ENCODE data around the gene ADRM1.

The ADRM1 gene

DNA sequence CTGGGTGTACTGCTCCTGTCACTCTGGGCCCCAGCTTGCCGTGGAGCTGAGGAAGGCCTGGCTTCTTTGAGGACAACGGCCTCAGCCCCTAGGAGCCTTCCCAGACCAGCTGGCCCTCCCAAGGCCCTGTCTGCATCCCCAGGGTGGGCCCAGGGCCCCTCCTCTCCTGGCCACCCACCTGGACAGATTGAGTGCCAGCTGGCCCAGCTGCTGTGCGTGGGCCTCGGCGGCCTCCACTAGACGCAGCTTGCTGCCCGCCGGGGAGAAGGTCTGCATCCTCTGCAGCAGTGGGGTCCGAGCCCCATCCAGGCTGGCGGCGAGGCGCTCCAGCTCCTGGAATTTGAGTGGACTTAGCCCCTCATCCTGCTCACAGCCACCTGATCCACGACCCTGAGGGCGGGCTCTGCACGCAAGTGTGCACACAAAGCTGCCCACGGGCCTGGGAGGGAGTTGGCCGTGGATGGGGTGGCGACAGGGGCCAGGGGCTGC is 14.4 kb downstream of the ADRM1 start:
- H3K79me2 ChIP-seq (ENCODE audit: insufficient read depth, low read length) = no peaks in the 10 kb centered on the region
- no peaks in the 10 kb centered on the region for H3K9me2 ChIP-seq (ENCODE audit: low read depth, low read length)
- no peaks in the 10 kb centered on the region for H4K20me1 ChIP-seq (ENCODE audit: insufficient read depth, low read length)
- no peaks in the 10 kb centered on the region for H3K36me3 ChIP-seq (ENCODE audit: insufficient read depth, low read length)
- no peaks in the 10 kb centered on the region for H3F3A ChIP-seq (ENCODE audit: insufficient read depth, low read length)
- H3K9me3 ChIP-seq (ENCODE audit: low read length) = no peaks in the 10 kb centered on the region
- no peaks in the 10 kb centered on the region for H3K27me3 ChIP-seq (ENCODE audit: insufficient read depth, low read length)
- no peak for TF ChIP-seq EZH2 (IDR thresholded peaks at IDR 0.05; ENCODE audit: borderline replicate concordance, low read length)
- no peak for TF ChIP-seq CTCF (IDR thresholded peaks at IDR 0.05; ENCODE audit: low read length)
- no peak overlapping the region for H3K9ac ChIP-seq (ENCODE audit: low read length)
- H2AFZ ChIP-seq (ENCODE audit: low read length) = no peak overlapping the region
- no peak overlapping the region for H3K4me2 ChIP-seq (ENCODE audit: low read length)
- no peaks in the 10 kb centered on the region for H3K4me1 ChIP-seq (ENCODE audit: insufficient read depth, low read length, severe bottlenecking)
- no peak overlapping the region for H3K4me3 ChIP-seq (ENCODE audit: low read depth, low read length, poor library complexity, severe bottlenecking)
- no peak overlapping the region for H3K27ac ChIP-seq (ENCODE audit: low read depth, low read length, poor library complexity, severe bottlenecking)

- no peaks in the 10 kb centered on the region for H3F3A ChIP-seq (ENCODE audit: insufficient read depth, low read length)
- no peaks in the 10 kb centered on the region for H3K36me3 ChIP-seq (ENCODE audit: insufficient read depth, low read length)
- H4K20me1 ChIP-seq (ENCODE audit: insufficient read depth, low read length) = no peaks in the 10 kb centered on the region
Observed at GRCh38 chr20:62318400-62319345, 15.9 kb downstream of the ADRM1 start.

DNA sequence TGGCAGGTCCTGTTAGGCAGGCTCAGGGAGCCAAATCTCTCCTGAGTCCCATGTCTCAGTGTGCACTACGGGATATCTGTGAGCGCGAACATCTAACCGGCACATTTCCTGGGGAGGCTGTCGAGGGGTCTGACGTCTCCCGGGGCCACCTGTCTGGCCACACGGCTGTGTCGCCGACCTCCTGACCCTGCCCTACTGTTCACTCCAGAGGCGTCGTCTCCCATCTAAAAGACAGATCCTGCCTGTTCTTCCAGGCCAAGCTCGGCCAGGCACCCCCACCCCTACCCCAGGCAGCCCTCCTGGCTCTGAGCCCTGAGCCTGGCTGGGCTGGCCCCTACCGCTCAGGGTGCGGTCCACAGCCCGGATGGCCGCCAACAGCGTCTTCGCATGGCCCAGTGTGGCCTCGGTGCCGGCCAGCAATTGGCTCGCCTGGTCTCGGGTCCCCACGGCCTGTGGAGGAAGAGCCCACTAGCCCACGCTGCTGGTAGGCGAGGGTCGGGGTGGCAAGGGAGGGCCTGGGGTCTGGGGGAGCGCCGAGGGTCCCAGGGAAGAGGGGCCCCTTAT is 16.6 kb downstream of the ADRM1 start:
- Histone ChIP-seq H3K27me3 (ENCODE audit: insufficient read depth, low read length) (no peaks in the 10 kb centered on the region), H2AFZ (ENCODE audit: low read length) (no peak overlapping the region), H3K4me3 (ENCODE audit: low read depth, low read length, poor library complexity, severe bottlenecking) (no peak overlapping the region), H3K27ac (ENCODE audit: low read depth, low read length, poor library complexity, severe bottlenecking) (no peak overlapping the region), H4K20me1 (ENCODE audit: insufficient read depth, low read length) (no peaks in the 10 kb centered on the region), H3K79me2 (ENCODE audit: insufficient read depth, low read length) (no peaks in the 10 kb centered on the region), H3K4me2 (ENCODE audit: low read length) (no peak overlapping the region), H3K9me3 (ENCODE audit: low read length) (no peaks in the 10 kb centered on the region), H3K4me1 (ENCODE audit: insufficient read depth, low read length, severe bottlenecking) (no peaks in the 10 kb centered on the region), H3F3A (ENCODE audit: insufficient read depth, low read length) (no peaks in the 10 kb centered on the region), H3K36me3 (ENCODE audit: insufficient read depth, low read length) (no peaks in the 10 kb centered on the region), H3K9me2 (ENCODE audit: low read depth, low read length) (no peaks in the 10 kb centered on the region), H3K9ac (ENCODE audit: low read length) (no peak overlapping the region)
- TF ChIP-seq EZH2 (IDR thresholded peaks at IDR 0.05; ENCODE audit: borderline replicate concordance, low read length) (no peak), CTCF (IDR thresholded peaks at IDR 0.05; ENCODE audit: low read length) (no peak)

More at GRCh38 chr20:62318400-62319345, 15.9 kb downstream of the ADRM1 start:
- Histone ChIP-seq H3K4me3 (ENCODE audit: low read depth, low read length, poor library complexity, severe bottlenecking) (no peak overlapping the region), H3K79me2 (ENCODE audit: insufficient read depth, low read length) (no peaks in the 10 kb centered on the region), H3K27me3 (ENCODE audit: insufficient read depth, low read length) (no peaks in the 10 kb centered on the region), H3K9me2 (ENCODE audit: low read depth, low read length) (no peaks in the 10 kb centered on the region), H3K9ac (ENCODE audit: low read length) (no peak overlapping the region), H3K4me1 (ENCODE audit: insufficient read depth, low read length, severe bottlenecking) (no peaks in the 10 kb centered on the region), H3K4me2 (ENCODE audit: low read length) (no peak overlapping the region), H3K27ac (ENCODE audit: low read depth, low read length, poor library complexity, severe bottlenecking) (no peak overlapping the region), H2AFZ (ENCODE audit: low read length) (no peak overlapping the region), H3K9me3 (ENCODE audit: low read length) (no peaks in the 10 kb centered on the region)
- TF ChIP-seq EZH2 (IDR thresholded peaks at IDR 0.05; ENCODE audit: borderline replicate concordance, low read length) (no peak), CTCF (IDR thresholded peaks at IDR 0.05; ENCODE audit: low read length) (no peak)
